ENCODE data around the gene APOBEC3C.

DNA sequence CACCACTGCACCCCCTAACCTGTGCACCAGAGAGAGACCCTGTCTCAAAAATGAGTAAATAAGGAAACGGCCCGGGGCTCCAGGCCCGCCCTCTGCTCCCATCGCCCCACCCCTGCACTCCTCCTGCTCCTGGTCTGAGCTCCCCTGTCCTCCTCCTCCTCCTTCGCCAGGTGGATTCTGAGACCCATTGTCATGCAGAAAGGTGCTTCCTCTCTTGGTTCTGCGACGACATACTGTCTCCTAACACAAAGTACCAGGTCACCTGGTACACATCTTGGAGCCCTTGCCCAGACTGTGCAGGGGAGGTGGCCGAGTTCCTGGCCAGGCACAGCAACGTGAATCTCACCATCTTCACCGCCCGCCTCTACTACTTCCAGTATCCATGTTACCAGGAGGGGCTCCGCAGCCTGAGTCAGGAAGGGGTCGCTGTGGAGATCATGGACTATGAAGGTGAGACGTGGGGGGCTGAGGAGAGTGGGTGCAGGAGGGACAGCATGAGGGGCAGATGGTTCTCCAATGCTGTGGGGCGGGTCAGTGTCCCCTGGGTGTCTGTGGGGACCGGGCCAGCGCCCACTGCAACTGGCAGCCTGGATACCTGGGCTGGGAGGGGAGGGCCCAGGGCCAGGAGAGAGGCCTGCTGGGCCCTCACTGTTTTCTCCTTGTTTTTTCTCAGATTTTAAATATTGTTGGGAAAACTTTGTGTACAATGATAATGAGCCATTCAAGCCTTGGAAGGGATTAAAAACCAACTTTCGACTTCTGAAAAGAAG lies 3.7 kb downstream of the APOBEC3C start:
- TF ChIP-seq, protein P1, sequence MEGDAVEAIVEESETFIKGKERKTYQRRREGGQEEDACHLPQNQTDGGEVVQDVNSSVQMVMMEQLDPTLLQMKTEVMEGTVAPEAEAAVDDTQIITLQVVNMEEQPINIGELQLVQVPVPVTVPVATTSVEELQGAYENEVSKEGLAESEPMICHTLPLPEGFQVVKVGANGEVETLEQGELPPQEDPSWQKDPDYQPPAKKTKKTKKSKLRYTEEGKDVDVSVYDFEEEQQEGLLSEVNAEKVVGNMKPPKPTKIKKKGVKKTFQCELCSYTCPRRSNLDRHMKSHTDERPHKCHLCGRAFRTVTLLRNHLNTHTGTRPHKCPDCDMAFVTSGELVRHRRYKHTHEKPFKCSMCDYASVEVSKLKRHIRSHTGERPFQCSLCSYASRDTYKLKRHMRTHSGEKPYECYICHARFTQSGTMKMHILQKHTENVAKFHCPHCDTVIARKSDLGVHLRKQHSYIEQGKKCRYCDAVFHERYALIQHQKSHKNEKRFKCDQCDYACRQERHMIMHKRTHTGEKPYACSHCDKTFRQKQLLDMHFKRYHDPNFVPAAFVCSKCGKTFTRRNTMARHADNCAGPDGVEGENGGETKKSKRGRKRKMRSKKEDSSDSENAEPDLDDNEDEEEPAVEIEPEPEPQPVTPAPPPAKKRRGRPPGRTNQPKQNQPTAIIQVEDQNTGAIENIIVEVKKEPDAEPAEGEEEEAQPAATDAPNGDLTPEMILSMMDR (IDR thresholded peaks at IDR 0.05), result no peak
- no peak for TF ChIP-seq POLR2A (IDR thresholded peaks at IDR 0.05)
